ENCODE data around the gene KIAA1614. TPM values are rescaled to one million over a fixed set of nuclear protein-coding genes. Genes with fewer than 3 reads are reported as not detected.

The KIAA1614 gene
- total and polyA plus RNA-seq, 10 of the 15 experiments (the other 5 are each of a cell fraction or from before 2014, with no cell fraction given), result 0.03 to 1.0 (median 0.26) TPM; not detected in 1

DNA sequence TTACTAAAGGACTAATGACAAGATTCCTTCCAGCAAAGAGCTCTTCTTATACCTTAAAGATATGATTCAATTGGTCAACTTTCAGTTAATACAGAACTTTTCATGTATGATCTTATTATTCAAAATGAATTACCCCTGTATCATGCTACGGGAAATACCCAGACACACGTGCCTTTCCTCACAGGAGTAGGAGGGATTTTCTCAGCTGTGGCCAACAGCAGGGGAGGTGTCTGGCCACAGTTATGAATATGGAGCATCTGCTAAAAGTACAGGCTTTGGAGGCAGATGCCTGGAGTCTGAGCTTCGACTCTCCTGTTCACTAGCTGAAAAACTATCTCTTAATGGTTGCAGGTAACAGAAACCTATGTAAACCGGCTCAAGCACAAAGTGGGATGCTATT is 53.6 kb downstream of the KIAA1614 start (continued):
- TF ChIP-seq, protein P1, sequence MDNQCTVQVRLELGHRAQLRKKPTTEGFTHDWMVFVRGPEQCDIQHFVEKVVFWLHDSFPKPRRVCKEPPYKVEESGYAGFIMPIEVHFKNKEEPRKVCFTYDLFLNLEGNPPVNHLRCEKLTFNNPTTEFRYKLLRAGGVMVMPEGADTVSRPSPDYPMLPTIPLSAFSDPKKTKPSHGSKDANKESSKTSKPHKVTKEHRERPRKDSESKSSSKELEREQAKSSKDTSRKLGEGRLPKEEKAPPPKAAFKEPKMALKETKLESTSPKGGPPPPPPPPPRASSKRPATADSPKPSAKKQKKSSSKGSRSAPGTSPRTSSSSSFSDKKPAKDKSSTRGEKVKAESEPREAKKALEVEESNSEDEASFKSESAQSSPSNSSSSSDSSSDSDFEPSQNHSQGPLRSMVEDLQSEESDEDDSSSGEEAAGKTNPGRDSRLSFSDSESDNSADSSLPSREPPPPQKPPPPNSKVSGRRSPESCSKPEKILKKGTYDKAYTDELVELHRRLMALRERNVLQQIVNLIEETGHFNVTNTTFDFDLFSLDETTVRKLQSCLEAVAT (IDR thresholded peaks at IDR 0.05), result no peak

DNA sequence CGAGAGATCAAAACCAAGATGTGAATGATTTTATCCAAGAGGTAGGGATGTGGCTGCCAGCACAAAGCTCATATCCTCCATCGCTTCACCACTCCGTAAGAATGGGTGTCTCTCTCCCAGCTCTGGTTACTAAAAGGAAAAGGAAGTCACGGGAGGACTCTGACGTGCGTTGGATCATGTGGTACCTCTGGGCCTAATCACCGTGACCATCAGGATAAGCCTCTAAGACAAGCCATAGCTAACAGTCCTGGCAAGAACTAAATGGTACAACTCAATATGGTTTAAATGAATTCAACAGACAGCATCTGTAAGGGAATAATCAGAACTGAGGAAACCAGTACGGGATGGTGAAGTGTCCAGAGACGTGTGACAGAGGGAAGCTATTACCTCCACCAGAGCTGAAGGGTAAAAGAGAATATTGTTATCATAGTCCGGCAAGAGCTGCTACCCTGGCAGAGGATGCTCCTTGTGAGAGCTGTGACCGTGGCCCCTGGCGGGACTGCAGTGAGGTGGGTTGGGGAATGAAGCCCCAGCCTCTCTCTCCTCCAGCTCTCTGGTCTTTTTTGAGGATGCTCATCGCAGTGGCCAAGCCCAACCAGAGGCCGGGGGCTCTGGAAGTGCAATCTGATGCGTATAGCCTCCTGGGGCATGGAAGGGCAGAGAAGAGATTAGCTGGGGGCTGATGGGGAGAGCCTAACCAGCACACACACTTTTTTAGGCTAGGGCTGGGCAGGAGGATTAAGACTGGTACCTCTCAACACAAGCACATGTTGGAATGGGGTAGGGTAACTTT is 54.2 kb downstream of the KIAA1614 start:
- Histone ChIP-seq H3K9ac (ENCODE audit: control insufficient read depth, insufficient read depth, low read length) (no peak overlapping the region), H3K36me3 (ENCODE audit: control insufficient read depth in 2 of 2, insufficient read depth in 2 of 2, low read length in 1 of 2) (peaks cover 5 to 9% of the 10 kb centered on the region in 2 experiments; a peak in 3 of 4 replicates), H3K4me2 (ENCODE audit: control insufficient read depth, insufficient read depth) (no peak overlapping the region), H3K4me1 (ENCODE audit: control insufficient read depth, insufficient read depth, low read length) (no peaks in the 10 kb centered on the region), H3K27ac (ENCODE audit: control insufficient read depth, insufficient read depth) (no peak overlapping the region), H3K4me3 (no peak overlapping the region), H3K79me2 (ENCODE audit: control insufficient read depth, insufficient read depth, low read length) (no peaks in the 10 kb centered on the region), H4K20me1 (ENCODE audit: control insufficient read depth, insufficient read depth) (no peaks in the 10 kb centered on the region), H3K9me3 (replicated peaks; ENCODE audit: control insufficient read depth, insufficient read depth, low read length) (no peaks in the 10 kb centered on the region), H2AFZ (ENCODE audit: control insufficient read depth, low read depth, low read length) (no peak overlapping the region), H3K27me3 (replicated peaks in 1 of 2; ENCODE audit: control insufficient read depth in 2 of 2, insufficient read depth in 2 of 2, low read length in 1 of 2) (no peaks in the 10 kb centered on the region)
- ChIA-PET POLR2A (interaction anchor here (1.5 to 1.6 kb wide), 2 partner anchors 9 to 176 kb away, joined by 3 to 4 read pairs; no protein-coding TSS in a partner anchor), CTCF (interaction anchor here (0.9 to 1.8 kb wide), 9 partner anchors 9 to 175 kb away, joined by 3 to 6 read pairs (median 3); no protein-coding TSS in a partner anchor), RAD21 (ENCODE audit: unreplicated experiment) (interaction anchor here (0.6 to 1.5 kb wide), 5 partner anchors 12 to 104 kb away, joined by 4 to 6 read pairs (median 4); no protein-coding TSS in a partner anchor), SMC1A (ENCODE audit: uncharacterized antibody, unreplicated experiment) (interaction anchor here (0.8 to 2.1 kb wide), 10 partner anchors 9 to 177 kb away, joined by 3 to 14 read pairs (median 4); no protein-coding TSS in a partner anchor)
- FAIRE-seq (no peak), DNase-seq (ENCODE audit: low read depth, low spot score) (no peak), ATAC-seq (no peak)
- intact Hi-C loops (cut with micrococcal nuclease; ENCODE audit: unreplicated experiment), result no loop called here
- in situ Hi-C loops (cut with MboI), result no loop called here
- BruUV-seq (replicated peaks), result no TSS peak
- TF ChIP-seq ZSCAN29 (IDR thresholded peaks at IDR 0.05), result no peak
- no peak for TF ChIP-seq SREBF1 (IDR thresholded peaks at IDR 0.05; ENCODE audit: low read length)
- no peak for TF ChIP-seq PML (IDR thresholded peaks at IDR 0.05; ENCODE audit: low read length)
- no peak for TF ChIP-seq RELA (IDR thresholded peaks at IDR 0.05; ENCODE audit: borderline replicate concordance, partially characterized antibody)
- no peak for TF ChIP-seq FOXM1 (IDR thresholded peaks at IDR 0.05; ENCODE audit: low read depth, low read length)
- TF ChIP-seq JUNB (IDR thresholded peaks at IDR 0.05), result no peak
- TF ChIP-seq LARP7 (IDR thresholded peaks at IDR 0.05), result no peak
- no peak for TF ChIP-seq KLF5 (IDR thresholded peaks at IDR 0.05; ENCODE audit: partially characterized antibody)
- no peak for TF ChIP-seq TAF1 (IDR thresholded peaks at IDR 0.05; ENCODE audit: borderline replicate concordance, low read depth, low read length)
- WGBS (ENCODE audit: insufficient coverage, insufficient replicate concordance, low lambda C conversion rate, missing lambda C conversion rate), result 94% methylated on average over 15 of the region's 15 CpGs

Data from GM12878 (cell line).